NCI-H1694 treated with DMSO at 0.1 percent for 48 hours (cell line): ENCODE results near the gene MYL1.

ENCODE experiments used
- DNase-seq: peaks from one replicate; lab custom pipeline; 2025; lab: John Stamatoyannopoulos, UW

The MYL1 gene

DNA sequence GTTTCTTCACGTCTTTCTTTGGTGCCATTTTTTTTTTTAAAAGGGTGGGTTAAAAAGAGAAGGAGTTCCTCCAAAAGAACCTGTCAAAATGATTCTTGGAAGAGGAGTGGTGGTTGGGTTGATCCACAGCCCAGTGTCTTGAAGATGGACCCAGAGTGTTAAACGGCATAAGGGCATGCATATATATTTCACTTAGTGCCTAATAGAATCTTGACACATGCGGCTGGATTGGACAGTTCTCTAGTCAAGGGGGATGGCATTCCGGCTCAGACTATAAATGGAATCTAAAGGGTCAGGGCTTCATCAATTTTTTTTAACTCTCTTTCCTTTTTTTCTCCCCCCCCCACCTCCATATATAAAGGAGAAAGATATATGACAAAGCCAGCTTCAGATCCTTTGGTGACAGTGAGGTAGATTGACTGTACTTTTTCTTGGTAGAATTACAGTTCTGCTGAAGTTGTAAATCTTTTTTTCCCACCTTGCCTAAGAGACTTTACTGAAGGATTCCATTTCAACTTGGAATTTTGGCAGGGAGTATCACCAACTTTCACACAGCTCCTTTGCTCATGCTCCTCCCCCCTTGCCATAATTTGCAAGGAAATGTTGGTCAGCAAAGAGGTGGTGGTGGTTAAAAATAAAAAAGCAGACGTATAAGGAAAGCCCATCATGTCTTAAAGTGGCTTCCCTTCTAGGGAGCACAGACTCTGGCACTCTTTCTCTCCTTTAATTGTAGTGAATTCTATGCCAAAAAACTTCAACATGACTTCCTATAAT, at the start of gene MYL1:
Gene MYL1 (minus strand): TSS at position 160 of the 774 bp plus-strand sequence. CDS start 132 bp downstream, at position 28.
- DNase-seq = no peak

- no peak for DNase-seq
These were observed 48.9 kb upstream of the MYL1 start for GRCh38 chr2:210363876-210364275.

DNA sequence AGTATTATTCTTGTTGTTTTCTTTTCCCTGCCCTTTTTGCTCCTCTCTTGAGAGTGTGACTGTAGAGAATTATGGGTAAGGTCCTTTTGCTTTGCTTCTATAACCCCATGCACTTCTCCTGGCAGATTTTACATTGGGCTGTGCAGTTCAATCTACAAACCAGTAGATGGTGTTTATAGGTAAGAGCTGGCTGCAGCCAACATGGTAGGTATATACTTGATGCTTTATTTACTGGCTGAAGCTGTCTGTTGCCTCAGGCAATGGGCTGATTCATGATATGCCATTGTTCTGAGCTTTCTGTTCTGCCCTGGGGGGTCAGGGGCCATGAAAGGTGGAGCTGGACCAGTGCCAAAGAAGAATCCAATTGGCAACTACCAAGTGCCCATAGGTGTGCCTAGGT, 48.3 kb upstream of the MYL1 start:
- no peak for DNase-seq

DNA sequence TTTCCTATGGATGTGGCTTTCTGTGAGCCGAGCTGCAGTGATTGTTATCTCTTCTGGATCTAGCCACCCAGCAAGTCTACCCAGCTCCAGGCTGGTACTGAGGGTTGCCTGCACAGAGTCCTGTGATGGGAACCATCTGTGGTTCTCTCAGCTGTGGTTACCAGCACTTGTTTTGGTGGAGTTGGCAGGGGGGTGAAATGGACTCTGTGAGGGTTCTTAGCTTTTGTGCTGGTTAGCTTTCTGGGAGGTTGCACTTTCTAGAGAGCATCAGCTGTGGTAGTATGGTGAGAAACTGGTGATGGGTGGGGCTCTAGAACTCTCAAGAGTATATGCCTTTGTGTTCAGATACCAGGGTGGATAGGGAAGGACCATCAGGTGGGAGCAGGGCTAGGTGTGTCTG, 45.4 kb upstream of the MYL1 start:
- DNase-seq = no peak

- no peak for DNase-seq
These were observed 42.0 kb upstream of the MYL1 start for GRCh38 chr2:210356944-210357343.

GRCh38 chr2:210337159-210337558, 22.2 kb upstream of the MYL1 start:
- DNase-seq = no peak

GRCh38 chr2:210324906-210325305, 9.9 kb upstream of the MYL1 start:
- no peak for DNase-seq

DNA sequence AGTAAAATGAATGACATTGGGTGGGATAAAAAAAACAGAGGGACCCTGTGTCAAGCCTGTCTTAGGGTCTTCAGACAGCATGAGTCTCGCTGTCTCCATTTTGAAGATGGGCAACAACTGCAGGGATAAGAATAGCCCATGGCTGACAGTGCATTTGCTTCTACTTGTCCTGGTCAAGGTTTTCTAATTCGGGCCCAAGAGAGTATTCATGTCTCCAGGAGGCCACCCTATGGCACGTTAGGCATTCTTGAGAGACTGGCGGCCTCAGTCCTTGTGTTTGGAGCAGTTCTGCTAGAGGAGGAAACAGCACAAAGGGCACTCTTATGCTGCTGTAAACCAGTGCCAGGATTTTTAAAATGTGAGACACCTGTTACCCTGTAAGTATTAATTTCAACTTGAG, 9.5 kb upstream of the MYL1 start:
- DNase-seq = no peak

DNA sequence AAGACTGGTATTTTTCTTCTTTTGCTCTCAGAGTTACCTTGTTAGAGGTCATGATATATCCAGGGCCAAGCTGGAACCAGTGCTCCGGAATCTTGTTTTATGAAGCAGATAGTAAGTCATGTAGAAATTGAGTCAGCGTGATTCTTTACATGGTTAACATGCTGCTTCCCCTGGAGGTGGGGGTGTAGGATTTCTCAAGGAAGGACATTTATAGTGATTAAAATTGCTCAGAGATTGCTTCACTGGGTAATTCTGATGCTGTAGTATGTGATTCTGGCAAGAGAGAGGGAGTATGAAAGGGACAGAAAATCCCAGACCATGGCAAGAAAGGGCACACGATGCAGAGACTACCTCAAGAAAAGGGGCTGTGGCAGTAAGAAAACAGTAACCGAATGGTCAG, 8.0 kb upstream of the MYL1 start:
- no peak for DNase-seq

- no peak for DNase-seq
These were observed 3.9 kb upstream of the MYL1 start for GRCh38 chr2:210318891-210319290.

DNA sequence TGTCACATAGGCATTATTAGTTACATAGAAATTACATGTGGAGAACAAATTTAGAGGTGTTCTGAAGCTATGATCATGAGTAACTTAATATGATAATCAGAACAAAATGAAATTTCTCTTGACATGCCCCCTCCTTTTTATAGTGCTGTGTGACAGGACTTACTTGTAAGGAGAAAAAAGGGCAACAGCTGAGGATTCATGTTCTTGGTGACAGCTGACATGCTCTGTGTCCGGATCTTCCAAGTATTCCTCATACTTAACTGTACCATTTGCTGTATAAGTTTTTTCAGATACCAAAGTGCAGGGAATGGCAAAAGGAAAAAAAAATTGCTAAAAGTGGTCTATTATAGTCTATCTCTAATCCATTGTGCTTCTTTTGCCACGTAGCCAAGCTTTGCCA, 3.5 kb upstream of the MYL1 start:
- no peak for DNase-seq

- DNase-seq = no peak
These were observed 4.4 kb downstream of the MYL1 start for GRCh38 chr2:210310550-210310949.

- DNase-seq = no peak
These were observed 5.3 kb downstream of the MYL1 start for GRCh38 chr2:210309548-210310233.

- DNase-seq = no peak
These were observed 11.5 kb downstream of the MYL1 start for GRCh38 chr2:210303498-210303897.

GRCh38 chr2:210302326-210302725, 12.6 kb downstream of the MYL1 start:
- DNase-seq = no peak

DNA sequence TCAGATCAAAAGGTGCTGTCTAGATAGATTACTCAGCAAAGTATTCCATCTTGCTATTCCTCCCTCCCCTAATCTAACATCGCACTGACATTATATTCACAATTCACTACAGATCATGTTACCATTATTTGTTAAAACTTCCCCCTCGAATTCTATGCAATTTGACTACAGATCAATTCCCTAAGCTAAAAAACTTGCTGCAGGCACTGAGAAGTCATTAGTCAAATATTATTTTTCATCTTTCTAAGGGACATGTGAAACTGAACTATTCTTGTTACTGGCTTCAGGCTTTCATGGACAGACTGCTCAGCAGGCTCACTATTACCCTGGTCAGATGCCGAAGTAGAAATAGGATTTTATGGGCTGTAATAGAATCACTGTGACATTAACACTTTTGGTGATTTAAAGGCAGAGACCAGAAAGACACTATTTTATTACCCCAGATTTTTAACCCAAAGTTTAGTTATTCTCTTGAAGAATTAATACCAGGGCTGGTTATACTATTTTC, 15.1 kb downstream of the MYL1 start:
- no peak for DNase-seq

DNA sequence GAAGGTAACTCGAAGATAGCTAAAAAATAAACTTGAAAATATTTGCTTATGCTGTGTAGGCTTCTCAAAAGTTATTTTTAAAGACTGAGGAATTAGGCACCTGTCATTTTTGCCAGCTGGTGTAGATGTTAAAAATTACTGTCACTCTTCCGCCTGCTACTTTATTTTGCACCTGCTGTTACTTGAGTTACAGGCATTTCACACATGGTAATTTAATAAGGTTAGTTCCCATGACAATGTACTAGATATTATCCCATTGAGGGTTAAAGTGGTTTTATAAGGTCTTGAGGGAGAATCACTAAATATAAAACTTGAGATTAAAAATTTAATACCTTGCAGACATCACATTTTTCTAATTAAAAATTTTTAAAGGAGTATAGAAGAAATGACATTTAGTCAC, 26.6 kb downstream of the MYL1 start:
- DNase-seq = no peak

DNA sequence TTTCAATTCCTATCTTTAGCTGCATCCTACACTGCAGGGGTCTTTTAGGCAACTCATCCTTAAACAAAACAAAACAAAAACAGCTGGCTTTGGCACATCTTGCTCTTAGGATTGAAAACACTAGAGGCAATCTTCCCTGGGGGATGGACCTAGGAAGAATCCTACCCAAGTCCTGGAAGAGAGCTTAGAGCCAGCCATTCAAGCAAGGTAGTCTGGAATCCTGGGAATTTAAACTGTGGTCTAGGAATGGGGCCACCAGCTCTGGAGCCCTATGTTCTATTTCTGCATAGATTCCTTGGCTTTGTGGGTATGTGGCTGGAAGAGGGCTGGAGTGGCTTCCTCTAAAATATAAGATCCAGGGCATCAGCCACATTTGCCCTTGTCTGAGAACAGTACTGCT, 27.7 kb downstream of the MYL1 start:
- no peak for DNase-seq

- DNase-seq = no peak
These were observed 28.8 kb downstream of the MYL1 start for GRCh38 chr2:210286123-210286680.

DNA sequence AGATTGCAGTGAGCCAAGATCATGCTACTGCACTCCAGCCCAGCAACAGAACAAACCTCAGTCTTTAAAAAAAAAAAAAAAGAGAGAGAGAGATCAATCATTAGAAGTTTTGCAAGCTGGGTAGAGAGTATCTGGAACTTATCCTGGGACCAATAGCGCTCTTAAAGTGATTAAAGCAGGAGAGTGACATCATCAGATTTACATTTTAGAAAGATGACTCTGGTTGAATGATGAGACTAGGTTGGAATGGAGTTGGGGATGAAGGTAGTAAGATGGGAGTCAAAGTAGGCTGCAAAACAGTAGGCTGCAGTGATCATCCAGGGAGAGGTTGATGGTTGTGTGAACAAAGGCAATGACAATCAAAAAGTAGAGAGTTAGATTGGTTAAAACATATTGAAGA, 37.8 kb downstream of the MYL1 start:
- DNase-seq = no peak

DNA sequence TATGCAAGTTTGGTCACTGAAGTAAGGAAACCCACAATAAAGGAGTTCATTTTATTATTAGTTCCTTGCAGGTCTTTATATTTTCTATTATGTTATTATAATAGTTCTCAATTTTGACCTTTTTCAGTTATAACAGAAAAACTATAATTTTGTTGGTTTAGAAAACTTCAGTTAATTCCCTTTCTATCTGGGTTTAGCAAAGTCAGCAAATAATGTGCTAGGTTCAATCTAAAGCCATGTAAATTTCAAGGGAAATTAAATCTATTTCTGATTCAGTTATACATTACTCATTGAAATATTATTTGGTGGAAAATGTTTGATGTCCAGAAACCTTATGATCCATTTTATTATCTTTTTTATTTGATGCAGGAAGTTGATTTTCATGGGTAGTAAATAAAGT, 43.7 kb downstream of the MYL1 start:
- DNase-seq = no peak

- no peak for DNase-seq
These were observed 45.8 kb downstream of the MYL1 start for GRCh38 chr2:210269148-210269547.

DNA sequence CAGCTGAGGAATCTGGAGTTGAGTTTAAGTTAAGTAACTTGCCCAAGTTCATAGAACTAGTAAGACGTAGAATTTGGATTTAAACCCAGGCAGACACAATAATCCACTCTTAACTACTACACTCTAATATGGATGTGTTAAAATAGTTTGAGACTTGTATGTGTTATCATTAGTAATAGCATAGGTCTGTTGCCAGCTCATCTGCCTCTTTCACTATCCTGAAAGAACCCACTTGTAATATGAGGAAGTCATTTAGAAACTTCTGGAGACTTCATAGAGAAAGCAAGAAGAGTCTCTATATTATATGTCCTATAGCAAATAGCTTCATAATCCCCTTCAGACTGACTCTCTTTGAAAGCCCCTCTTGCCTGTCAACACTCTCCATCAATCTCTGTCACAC, 46.7 kb downstream of the MYL1 start:
- DNase-seq = no peak
